Sigmoid colon (tissue), 7 donors: ENCODE measurements around the gene EPOP. TPM values are rescaled to one million over a fixed set of nuclear protein-coding genes. Genes with fewer than 3 reads are reported as not detected.

Source experiments
- DNase-seq: peaks from one replicate; pipeline ENCODE4 v3.0.0-alpha.2; 2019
- H3K27ac ChIP-seq, 4 donors: fragments of 200-600 bp; sonication (generic); one replicate each; pipeline ENCODE4 v1.5.1; 2016 to 2019; ENCODE audit warnings: mild to moderate bottlenecking in 1 of 4
- H3K27me3 ChIP-seq, 3 donors: fragments of 200-600 bp; sonication (generic); one replicate each; pipeline ENCODE4 v1.5.1; 2019; ENCODE audit warnings: mild to moderate bottlenecking in 1 of 3
- H3K36me3 ChIP-seq, 4 donors: fragments of 200-600 bp; sonication (generic); one replicate each; pipeline ENCODE4 v1.5.1; 2016 to 2019
- H3K4me1 ChIP-seq, 4 donors: fragments of 200-600 bp; sonication (generic); one replicate each; pipeline ENCODE4 v1.5.1; 2017 to 2019
- H3K4me3 ChIP-seq, 4 donors: fragments of 200-600 bp; sonication (generic); one replicate each; pipeline ENCODE4 v1.5.1; 2017 to 2019; ENCODE audit warnings: mild to moderate bottlenecking in 2 of 4, moderate library complexity in 1 of 4
- H3K9me3 ChIP-seq, 4 donors: fragments of 200-600 bp in 3 of 4; sonication (generic) in 3 of 4; one replicate each; pipeline versions ENCODE4 v1.5.1 to v1.6.1; 2013 to 2019
- CTCF ChIP-seq, 4 experiments: fragments of 450-650 bp in 3 of 4; fragments of 200-600 bp in 1 of 4; IDR thresholded peaks; one replicate each; pipeline ENCODE4 v1.5.1; 2016 to 2019; ENCODE audit warnings: antibody characterized with exemption in 4 of 4, mild to moderate bottlenecking in 3 of 4, moderate library complexity in 2 of 4
- EP300 ChIP-seq, 4 donors: sonication (generic); formaldehyde crosslinking; IDR thresholded peaks; one replicate each; pipeline ENCODE4 v1.6.1; 2017; ENCODE audit warnings: antibody characterized with exemption in 4 of 4
- POLR2A ChIP-seq, 2 donors: fragments of 450-650 bp; IDR thresholded peaks; one replicate each; pipeline ENCODE4 v1.6.1; 2016; ENCODE audit warnings: antibody characterized with exemption in 2 of 2, mild to moderate bottlenecking in 2 of 2, moderate library complexity in 2 of 2
- POLR2AphosphoS5 ChIP-seq, 4 donors: sonication (generic); formaldehyde crosslinking; IDR thresholded peaks; one replicate each; pipeline ENCODE4 v1.6.1; 2017; ENCODE audit warnings: antibody characterized with exemption in 4 of 4
- WGBS, 2 donors: extraction: QIAGEN DNeasy Blood & Tissue Kit; methylation state at CpG; one replicate each; pipeline ENCODE4 v1.1.7; 2013; 5-methylcytosine and 5-hydroxymethylcytosine counted together
- intact Hi-C: fragments of 100-400 bp; cut with DNase I; formaldehyde crosslinking; loops from one replicate; pipeline ENCODE4 v1.15.1; 2023
- polyA plus RNA-seq, 3 donors: library from polyadenylated mRNA; stranded (reverse); fragments of 200-250 nt; gene quantifications; one replicate each; pipeline ENCODE4 v1.2.3, GENCODE V29; 2013
- total RNA-seq, 4 donors: library from RNA; depleted of rRNA; stranded (reverse); fragments of >200 nt; gene quantifications; one replicate each; pipeline ENCODE4 v1.1.0, GENCODE V29; 2016
- donor health status: healthy with polysubstance abuse.
- donor health status: Bipolar disorder and iron deficiency.
- donor health status: healthy.

The EPOP gene
- total and polyA plus RNA-seq, 7 donors = 0.36 to 2.8 (median 2.0) TPM; not detected in 2

- Histone ChIP-seq H3K4me1 (peaks cover 0 to 37% (median 34%) of the 10 kb centered on the region in 4 donors), H3K4me3 (no peak overlapping the region), H3K27me3 (peaks cover 25 to 44% (median 43%) of the 10 kb centered on the region in 3 donors), H3K36me3 (no peaks in the 10 kb centered on the region), H3K9me3 (no peaks in the 10 kb centered on the region), H3K27ac (peak overlapping the region in 2 of 4 donors; percentile 45 to 46)
- DNase-seq = peak; percentile 92
- intact Hi-C loops = loop anchor here (1.0 to 2.0 kb wide), 3 partner anchors 16 to 58 kb away; partner anchors contain the start of gene MLLT6
- TF ChIP-seq CTCF (IDR thresholded peaks at IDR 0.05) = peak; percentile 93 to 99 (median 96)
- TF ChIP-seq EP300 (IDR thresholded peaks at IDR 0.05) = no peak
- TF ChIP-seq POLR2AphosphoS5 (IDR thresholded peaks at IDR 0.05) = peak in 2 of 4 donors; percentile 30 to 34
- no peak for TF ChIP-seq POLR2A (IDR thresholded peaks at IDR 0.05)
- WGBS, 2 donors = 5 to 9% methylated on average over 9 of the region's 9 CpGs
Measured at GRCh38 chr17:38676706-38677504, 2.1 kb upstream of the EPOP start.

GRCh38 chr17:38674014-38674748, 576 bp downstream of the EPOP start:
- Histone ChIP-seq H3K36me3 (no peaks in the 10 kb centered on the region), H3K27me3 (peaks cover 25 to 71% (median 63%) of the 10 kb centered on the region in 3 donors), H3K4me1 (peaks cover 0 to 37% (median 34%) of the 10 kb centered on the region in 4 donors), H3K27ac (peak overlapping the region in 3 of 4 donors; percentile 27 to 59 (median 58)), H3K4me3 (peak overlapping the region; percentile 24 to 63 (median 51)), H3K9me3 (no peaks in the 10 kb centered on the region)
- 1% methylated on average over 85 of the region's 85 CpGs for WGBS, 2 donors
- DNase-seq = no peak
- intact Hi-C loops = loop anchor here (5.0 kb wide), 1 partner anchor 247 kb away; the partner anchor contains the start of gene ARHGAP23
- TF ChIP-seq EP300 (IDR thresholded peaks at IDR 0.05) (no peak), POLR2AphosphoS5 (IDR thresholded peaks at IDR 0.05) (no peak), POLR2A (IDR thresholded peaks at IDR 0.05) (no peak), CTCF (IDR thresholded peaks at IDR 0.05) (no peak)

DNA sequence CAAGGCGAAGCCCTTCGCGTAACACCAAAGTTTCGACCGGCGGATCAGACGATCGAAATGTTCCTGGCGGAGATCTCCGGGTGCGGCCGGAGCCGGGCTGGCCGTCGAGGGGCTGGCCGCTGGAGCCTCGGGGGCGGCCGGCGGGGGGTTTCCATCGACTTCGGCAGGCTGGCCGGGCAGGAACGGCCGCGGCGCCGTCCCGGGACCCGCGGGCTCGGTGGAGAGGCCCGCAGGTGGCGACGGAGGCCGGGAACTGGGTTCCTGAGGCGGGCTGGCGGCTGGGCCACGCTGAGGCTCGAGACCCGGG, 1.1 kb downstream of the EPOP start:
- Histone ChIP-seq H3K4me3 (peak overlapping the region in 3 of 4 donors; percentile 43 to 63 (median 59)), H3K9me3 (no peaks in the 10 kb centered on the region), H3K27ac (peak overlapping the region in 1 of 4 donors; percentile 58), H3K27me3 (peaks cover 25 to 73% (median 65%) of the 10 kb centered on the region in 3 donors), H3K36me3 (no peaks in the 10 kb centered on the region), H3K4me1 (peaks cover 0 to 37% (median 34%) of the 10 kb centered on the region in 4 donors)
- WGBS, 2 donors = 1 to 2% methylated on average over 41 of the region's 41 CpGs
- TF ChIP-seq POLR2A (IDR thresholded peaks at IDR 0.05) (no peak), CTCF (IDR thresholded peaks at IDR 0.05) (no peak), EP300 (IDR thresholded peaks at IDR 0.05) (no peak), POLR2AphosphoS5 (IDR thresholded peaks at IDR 0.05) (no peak)
- intact Hi-C loops = loop anchor here (5.0 kb wide), 1 partner anchor 246 kb away; the partner anchor contains the start of gene ARHGAP23
- no peak for DNase-seq

DNA sequence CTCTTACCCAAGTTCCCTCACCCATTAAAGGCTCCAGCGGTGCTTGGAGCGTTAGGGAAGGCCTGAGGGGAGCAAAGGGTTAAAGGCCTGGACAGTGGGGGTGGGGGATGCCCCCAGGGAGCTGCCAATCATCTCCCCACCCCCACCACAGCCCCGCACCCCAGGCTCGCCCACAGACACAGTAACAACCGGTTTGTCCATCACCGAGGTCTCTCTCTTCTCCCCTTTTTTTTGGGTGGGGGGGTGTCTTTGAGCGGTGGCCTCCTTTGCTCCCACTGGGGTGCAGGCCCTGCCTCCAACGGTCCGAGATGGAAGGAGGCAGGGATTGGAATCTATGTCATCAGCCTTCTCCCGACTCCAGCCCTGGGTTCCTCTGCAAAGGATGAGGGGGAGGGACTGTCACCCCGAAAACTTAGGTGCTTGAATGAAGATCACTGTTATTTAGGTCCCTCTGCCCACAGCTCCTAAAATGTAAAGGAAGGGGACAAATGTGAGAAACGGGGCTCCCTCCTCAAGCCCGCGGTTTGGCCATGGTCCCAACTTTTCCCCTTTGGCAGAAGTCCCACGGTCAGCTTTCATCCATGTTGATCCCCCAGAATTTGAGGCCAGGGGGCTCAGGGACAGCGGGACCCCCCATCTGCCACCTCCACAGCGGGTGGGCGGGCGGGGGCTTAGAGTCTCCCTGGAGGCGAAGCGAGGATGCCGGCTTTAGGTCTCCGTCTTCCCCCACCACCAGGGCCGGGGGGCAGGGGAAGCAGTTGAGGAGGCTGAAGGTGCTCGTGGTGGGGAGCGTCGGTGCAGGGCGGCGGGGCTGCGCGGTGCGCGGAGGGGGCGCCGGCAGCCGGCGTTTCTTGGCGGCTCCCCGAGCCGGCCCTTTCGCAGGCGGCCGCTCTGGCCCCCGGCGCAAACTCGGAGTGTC, 1.7 kb downstream of the EPOP start:
- DNase-seq = no peak
- WGBS, 2 donors = 9 to 13% methylated on average over 46 of the region's 46 CpGs

More for the DNA sequence above, 1.7 kb downstream of the EPOP start:
- H3K27me3 ChIP-seq = peaks cover 25 to 73% (median 66%) of the 10 kb centered on the region in 3 donors
- peaks cover 0 to 37% (median 34%) of the 10 kb centered on the region in 4 donors for H3K4me1 ChIP-seq
- H3K27ac ChIP-seq = peak overlapping the region in 1 of 4 donors; percentile 58
- no peaks in the 10 kb centered on the region for H3K9me3 ChIP-seq
- no peaks in the 10 kb centered on the region for H3K36me3 ChIP-seq
- no peak for TF ChIP-seq EP300 (IDR thresholded peaks at IDR 0.05)
- no peak for TF ChIP-seq POLR2A (IDR thresholded peaks at IDR 0.05)
- no peak for TF ChIP-seq CTCF (IDR thresholded peaks at IDR 0.05)
- TF ChIP-seq POLR2AphosphoS5 (IDR thresholded peaks at IDR 0.05) = no peak
- H3K4me3 ChIP-seq = peak overlapping the region in 3 of 4 donors; percentile 43 to 63 (median 59)
- intact Hi-C loops = loop anchor here (5.0 kb wide), 1 partner anchor 246 kb away; the partner anchor contains the start of gene ARHGAP23
